Body of pancreas (tissue), 4 donors: Measurements from ENCODE around the gene CAMTA1.
A peak's percentile ranks its signal among the peaks of the same experiment; 100 is the strongest.

ENCODE experiments used
- CTCF ChIP-seq, 7 experiments: fragments of 450-650 bp in 4 of 7; fragments of 200-600 bp in 3 of 7; sonication (generic) in 3 of 7; IDR thresholded peaks; one replicate each; pipeline ENCODE4 v1.5.1; 2016 to 2019; ENCODE audit warnings: antibody characterized with exemption in 7 of 7
- POLR2A ChIP-seq, 3 donors: fragments of 450-650 bp; IDR thresholded peaks; one replicate each; pipeline ENCODE4 v1.6.1; 2016; ENCODE audit warnings: antibody characterized with exemption in 3 of 3, mild to moderate bottlenecking in 2 of 3

- TF ChIP-seq POLR2A (IDR thresholded peaks at IDR 0.05) (no peak), CTCF (IDR thresholded peaks at IDR 0.05) (peak in 2 of 7 experiments; percentile 16 to 29)
These were observed 669.0 kb downstream of the CAMTA1 start for GRCh38 chr1:7454052-7454815.
